Adipocyte (in vitro differentiated cells): ENCODE data around the gene CLEC2D.
A peak's percentile ranks its signal among the peaks of the same experiment; 100 is the strongest.
"Not testable (repeated sequence)": the region's sequence is repeated elsewhere in the genome, so short reads cannot be mapped to it uniquely, and the experiment has no call there.

Source experiments
- DNase-seq: peaks from one replicate; pipeline ENCODE4 v3.0.0-alpha.2; 2015; ENCODE audit warnings: low read depth
- H3K27me3 ChIP-seq: replicated peaks from 2 replicates; pipeline ENCODE4 v1.7.0; 2013; ENCODE audit warnings: mild to moderate bottlenecking, low read length, moderate library complexity; ENCODE audit not compliant: control insufficient read depth, insufficient read depth
- H3K36me3 ChIP-seq: 2 replicates; pipeline ENCODE4 v1.7.0; 2013; ENCODE audit warnings: low read length, mild to moderate bottlenecking, moderate library complexity; ENCODE audit not compliant: control insufficient read depth, insufficient read depth, severe bottlenecking
- H3K4me1 ChIP-seq: 2 replicates; pipeline ENCODE4 v1.7.0; 2013; ENCODE audit warnings: mild to moderate bottlenecking, low read length, moderate library complexity; ENCODE audit not compliant: control insufficient read depth, insufficient read depth
- H3K4me3 ChIP-seq: 2 replicates; pipeline ENCODE4 v1.7.0; 2013; ENCODE audit warnings: mild to moderate bottlenecking, low read length, moderate library complexity
- H3K9ac ChIP-seq: 2 replicates; pipeline ENCODE4 v1.7.0; 2013; ENCODE audit warnings: mild to moderate bottlenecking, low read length, moderate library complexity
- H3K9me3 ChIP-seq: 2 replicates; pipeline ENCODE4 v1.7.0; 2013; ENCODE audit warnings: mild to moderate bottlenecking, low read length, moderate library complexity; ENCODE audit not compliant: control insufficient read depth

CLEC2D gene

GRCh38 chr12:9687228-9687627 lies 17.7 kb downstream of the CLEC2D start:
- peaks cover 3% of the 10 kb centered on the region for H3K9me3 ChIP-seq
- H3K9ac ChIP-seq = no peak overlapping the region
- H3K36me3 ChIP-seq = peaks cover 22% of the 10 kb centered on the region
- H3K27me3 ChIP-seq = no peaks in the 10 kb centered on the region
- no peak overlapping the region for H3K4me3 ChIP-seq
- H3K4me1 ChIP-seq = no peaks in the 10 kb centered on the region
- DNase-seq = no peak

GRCh38 chr12:9692909-9693308 lies 23.4 kb downstream of the CLEC2D start:
- Histone ChIP-seq H3K27me3 (no peaks in the 10 kb centered on the region), H3K36me3 (peaks cover 37% of the 10 kb centered on the region), H3K9ac (no peak overlapping the region), H3K4me1 (no peaks in the 10 kb centered on the region), H3K9me3 (peaks cover 3% of the 10 kb centered on the region), H3K4me3 (no peak overlapping the region)
- DNase-seq = no peak

GRCh38 chr12:9694241-9694640 lies 24.7 kb downstream of the CLEC2D start:
- H3K9me3 ChIP-seq = peaks cover 3% of the 10 kb centered on the region
- peaks cover 30% of the 10 kb centered on the region for H3K36me3 ChIP-seq
- H3K27me3 ChIP-seq = no peaks in the 10 kb centered on the region
- no peak overlapping the region for H3K4me3 ChIP-seq
- H3K4me1 ChIP-seq = peaks cover 5% of the 10 kb centered on the region
- H3K9ac ChIP-seq = no peak overlapping the region
- DNase-seq = no peak

- not testable (repeated sequence) for H3K4me3 ChIP-seq, DNase-seq
These were observed 25.6 kb downstream of the CLEC2D start for GRCh38 chr12:9695150-9695549.

GRCh38 chr12:9695661-9696060 lies 26.1 kb downstream of the CLEC2D start:
- H3K36me3 ChIP-seq = peaks cover 29% of the 10 kb centered on the region
- H3K27me3 ChIP-seq, H3K9ac ChIP-seq, DNase-seq, H3K4me3 ChIP-seq, H3K9me3 ChIP-seq: not testable (repeated sequence)
- H3K4me1 ChIP-seq = peaks cover 14% of the 10 kb centered on the region

More at GRCh38 chr12:9695150-9695549, 25.6 kb downstream of the CLEC2D start:
- not testable (repeated sequence) for H3K9ac ChIP-seq, H3K27me3 ChIP-seq, H3K9me3 ChIP-seq
- Histone ChIP-seq H3K36me3 (peaks cover 30% of the 10 kb centered on the region), H3K4me1 (peaks cover 14% of the 10 kb centered on the region)

GRCh38 chr12:9697619-9698018 lies 28.1 kb downstream of the CLEC2D start:
- H3K36me3 ChIP-seq = peaks cover 25% of the 10 kb centered on the region
- H3K4me3 ChIP-seq = no peak overlapping the region
- H3K4me1 ChIP-seq = peaks cover 14% of the 10 kb centered on the region
- no peaks in the 10 kb centered on the region for H3K9me3 ChIP-seq
- DNase-seq = no peak
- H3K27me3 ChIP-seq = no peaks in the 10 kb centered on the region
- no peak overlapping the region for H3K9ac ChIP-seq

- peaks cover 14% of the 10 kb centered on the region for H3K4me1 ChIP-seq
- no peaks in the 10 kb centered on the region for H3K27me3 ChIP-seq
- H3K9ac ChIP-seq = no peak overlapping the region
- H3K36me3 ChIP-seq = peaks cover 15% of the 10 kb centered on the region
- DNase-seq = no peak
- no peaks in the 10 kb centered on the region for H3K9me3 ChIP-seq
- no peak overlapping the region for H3K4me3 ChIP-seq
These were observed 29.2 kb downstream of the CLEC2D start for GRCh38 chr12:9698681-9699080.

- peaks cover 13% of the 10 kb centered on the region for H3K36me3 ChIP-seq
- DNase-seq = peak; percentile 73
- no peak overlapping the region for H3K4me3 ChIP-seq
- no peak overlapping the region for H3K9ac ChIP-seq
- H3K27me3 ChIP-seq = no peaks in the 10 kb centered on the region
- peaks cover 14% of the 10 kb centered on the region for H3K4me1 ChIP-seq
- H3K9me3 ChIP-seq = no peaks in the 10 kb centered on the region
These were observed 29.9 kb downstream of the CLEC2D start for GRCh38 chr12:9699269-9699897.

GRCh38 chr12:9699898-9700605 lies 30.5 kb downstream of the CLEC2D start:
- no peak overlapping the region for H3K4me3 ChIP-seq
- peaks cover 14% of the 10 kb centered on the region for H3K4me1 ChIP-seq
- peak; percentile 33 for DNase-seq
- H3K9me3 ChIP-seq = no peaks in the 10 kb centered on the region
- no peak overlapping the region for H3K9ac ChIP-seq
- no peaks in the 10 kb centered on the region for H3K27me3 ChIP-seq
- peaks cover 6% of the 10 kb centered on the region for H3K36me3 ChIP-seq

GRCh38 chr12:9700606-9700956 lies 31.1 kb downstream of the CLEC2D start:
- H3K9ac ChIP-seq = no peak overlapping the region
- no peaks in the 10 kb centered on the region for H3K27me3 ChIP-seq
- no peak for DNase-seq
- H3K36me3 ChIP-seq = peaks cover under 1% of the 10 kb centered on the region
- H3K9me3 ChIP-seq = no peaks in the 10 kb centered on the region
- no peak overlapping the region for H3K4me3 ChIP-seq
- H3K4me1 ChIP-seq = peaks cover 14% of the 10 kb centered on the region

GRCh38 chr12:9701380-9702154 lies 32.1 kb downstream of the CLEC2D start:
- no peak overlapping the region for H3K9ac ChIP-seq
- H3K9me3 ChIP-seq = no peaks in the 10 kb centered on the region
- H3K4me1 ChIP-seq = peaks cover 14% of the 10 kb centered on the region
- H3K36me3 ChIP-seq = no peaks in the 10 kb centered on the region
- no peak for DNase-seq
- no peak overlapping the region for H3K4me3 ChIP-seq
- H3K27me3 ChIP-seq = no peaks in the 10 kb centered on the region
